SHP77 treated with DMSO at 0.1 percent for 48 hours (cell line): ENCODE results near the gene SMOC2.

Experiments
- DNase-seq: peaks from one replicate; lab custom pipeline; 2025; lab: John Stamatoyannopoulos, UW

Gene SMOC2

GRCh38 chr6:168711049-168711640, 270.2 kb downstream of the SMOC2 start:
- no peak for DNase-seq

GRCh38 chr6:168711666-168712300, 270.8 kb downstream of the SMOC2 start:
- no peak for DNase-seq

GRCh38 chr6:168712993-168713392, 272.0 kb downstream of the SMOC2 start:
- no peak for DNase-seq

GRCh38 chr6:168713839-168714238, 272.9 kb downstream of the SMOC2 start:
- DNase-seq, result no peak

GRCh38 chr6:168714547-168715260, 273.7 kb downstream of the SMOC2 start:
- DNase-seq, result no peak

- DNase-seq, result no peak
Measured at GRCh38 chr6:168715643-168716481, 274.9 kb downstream of the SMOC2 start.

GRCh38 chr6:168716581-168716980, 275.6 kb downstream of the SMOC2 start:
- no peak for DNase-seq

- no peak for DNase-seq
Measured at GRCh38 chr6:168717491-168717890, 276.5 kb downstream of the SMOC2 start.
